GM18858 (cell line): ENCODE data around the gene EBF3.

Source experiments
- ATAC-seq: cut with Tn5 transposase; IDR thresholded peaks from one replicate; pipeline ENCODE4 v1.9.1; 2021; ENCODE audit not compliant: unreplicated experiment

EBF3 gene

DNA sequence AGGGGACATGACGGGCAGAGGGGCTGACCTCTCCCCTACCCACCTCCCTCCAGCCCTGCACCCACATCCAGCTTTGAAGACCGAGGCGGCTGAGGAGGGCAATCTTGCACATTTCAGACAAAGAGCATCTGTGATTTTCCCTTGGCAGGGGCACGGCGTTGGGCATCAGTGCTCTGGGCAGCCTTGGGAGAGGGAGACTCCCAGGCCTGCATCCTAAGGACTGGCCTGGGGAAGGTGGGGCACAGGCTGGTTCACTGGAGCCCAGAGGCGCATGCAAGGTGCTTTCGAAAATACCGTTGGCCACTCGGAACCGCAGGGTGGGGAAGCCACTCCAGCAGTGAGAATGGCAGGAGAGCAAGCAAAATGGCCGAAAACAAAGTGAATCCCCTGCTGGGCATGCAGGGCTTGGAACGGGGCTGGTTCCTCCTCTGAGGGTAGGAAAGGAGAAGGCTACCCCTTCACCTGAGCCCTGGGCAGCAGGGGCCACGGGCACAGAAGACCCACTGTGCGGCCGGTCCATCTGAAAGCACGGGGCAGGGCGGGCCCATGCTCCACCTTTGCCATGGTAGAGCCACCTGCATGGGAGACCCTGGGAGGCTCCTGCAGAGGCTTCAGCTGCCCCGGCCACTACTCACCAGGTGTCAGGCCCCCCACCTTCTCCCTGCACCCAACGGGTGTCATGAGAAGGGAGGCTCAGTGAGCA, 49.8 kb downstream of the EBF3 start:
- no peak for ATAC-seq

DNA sequence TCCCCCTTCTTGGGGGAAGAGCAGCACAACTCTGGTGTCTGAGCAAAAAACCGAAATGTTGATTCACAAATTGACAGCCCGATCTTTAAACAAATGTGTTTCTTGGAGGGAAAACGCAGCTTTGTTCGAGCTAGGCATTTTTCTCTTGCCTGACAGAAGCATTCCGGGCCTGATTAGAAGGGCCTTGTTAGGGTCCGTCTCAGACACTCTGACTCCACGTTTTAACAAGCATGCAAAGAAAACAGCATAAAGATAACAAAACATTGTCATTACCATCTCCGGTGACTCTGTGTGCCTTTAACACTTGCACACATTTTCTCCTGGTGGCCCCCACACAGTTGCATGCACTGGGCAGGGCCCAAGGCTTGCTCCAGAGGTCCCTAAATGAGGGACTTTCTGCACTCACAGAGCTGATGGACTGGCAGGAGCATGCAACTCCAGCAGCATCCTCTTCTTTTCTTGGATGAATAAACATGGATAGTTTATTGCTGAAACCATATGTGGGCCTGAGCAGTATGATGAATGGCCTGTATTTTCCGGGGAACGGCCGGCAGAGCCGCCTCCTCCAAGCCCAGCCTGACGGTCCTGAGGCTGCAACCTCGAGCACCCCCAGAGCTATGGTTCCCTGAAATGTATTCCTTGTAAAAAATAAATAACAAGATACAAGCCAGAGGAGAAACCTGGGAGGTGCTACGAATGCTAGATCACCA, 50.9 kb downstream of the EBF3 start:
- no peak for ATAC-seq

DNA sequence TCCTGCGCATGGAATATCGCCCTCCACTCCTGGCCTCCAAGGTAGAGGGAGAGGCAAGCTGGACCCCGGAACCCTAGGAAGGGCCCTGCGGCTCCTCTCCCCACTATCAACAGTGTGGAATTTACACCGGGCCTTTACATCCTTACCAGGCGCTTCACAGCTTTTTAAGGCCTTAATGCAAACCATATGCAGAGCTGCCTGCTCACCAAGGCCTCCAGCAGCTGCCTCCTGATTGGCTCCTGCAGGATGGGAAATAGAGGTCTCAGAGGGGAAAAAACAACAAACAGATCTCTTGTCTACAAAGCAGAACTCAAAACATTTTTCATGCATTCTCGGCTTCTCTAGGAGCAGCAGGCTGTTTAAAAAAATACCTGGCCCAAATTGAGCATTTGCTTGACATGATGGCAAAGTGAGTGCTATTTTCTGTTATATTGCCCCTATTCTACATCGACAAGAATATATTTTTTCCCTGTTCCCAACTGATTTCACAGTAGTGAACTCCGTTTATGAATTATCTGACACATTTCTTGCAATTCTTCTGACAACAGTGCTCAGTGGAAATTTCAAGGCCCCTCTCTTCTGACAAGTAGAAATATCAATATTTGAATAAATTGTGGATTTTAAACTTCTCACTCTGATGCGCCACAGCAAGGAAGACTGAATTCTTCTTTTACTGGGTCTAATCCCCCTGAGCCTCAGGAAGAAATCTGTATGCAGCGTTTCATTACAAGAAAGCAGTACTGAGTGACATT, 51.7 kb downstream of the EBF3 start:
- ATAC-seq: no peak

DNA sequence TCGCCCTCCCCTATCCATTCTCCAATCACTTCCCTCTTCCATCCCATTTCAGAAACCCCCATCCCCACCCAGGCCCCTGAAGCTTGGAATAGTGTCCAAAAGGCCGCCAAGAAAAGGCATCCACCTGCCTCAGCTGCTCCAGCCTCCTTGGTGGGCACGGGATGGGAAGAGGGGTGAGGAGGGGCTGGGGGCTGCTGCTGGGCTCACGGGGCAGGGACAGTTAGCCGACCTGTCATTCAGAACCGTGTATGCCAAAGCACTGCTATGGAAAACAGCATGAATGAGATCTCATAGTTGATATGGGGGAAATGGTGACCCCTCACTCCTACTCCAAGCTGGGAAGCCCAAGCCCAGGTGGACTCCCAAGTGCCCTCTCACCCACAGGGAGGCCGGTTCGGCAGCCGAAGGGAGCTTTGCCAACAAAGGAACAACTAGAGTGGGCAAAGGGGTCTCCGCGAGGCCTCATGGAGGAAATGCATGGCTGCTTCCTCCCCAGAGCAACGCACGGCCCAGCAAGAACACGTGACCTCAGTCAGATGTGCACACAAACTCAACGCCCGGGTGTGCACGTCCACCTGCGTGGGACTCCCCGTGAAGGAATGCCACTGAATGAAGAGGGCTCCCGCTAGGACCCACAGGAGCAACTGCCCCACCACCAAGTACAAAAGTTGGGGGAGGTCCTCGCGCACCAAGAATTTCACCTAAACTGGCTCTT, 52.5 kb downstream of the EBF3 start:
- no peak for ATAC-seq

DNA sequence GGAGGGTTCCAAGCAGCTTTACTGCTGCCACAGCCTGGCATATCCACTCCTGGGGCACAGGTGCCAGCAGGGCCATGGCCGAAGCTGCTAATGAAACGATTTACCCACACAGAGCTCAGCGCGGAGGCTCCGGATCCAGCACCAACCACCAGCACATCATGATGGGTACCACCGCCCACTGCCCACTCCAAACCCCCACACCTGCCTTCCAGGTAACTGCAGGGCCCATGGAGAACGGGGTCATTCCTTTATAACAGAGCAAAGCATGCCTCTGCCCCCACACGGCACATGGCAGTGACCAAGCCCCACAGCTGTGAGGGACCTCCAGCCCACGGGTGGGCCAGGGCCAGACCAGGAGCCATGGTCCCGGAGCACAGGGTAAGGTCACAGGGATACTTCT, 53.2 kb downstream of the EBF3 start:
- ATAC-seq: no peak

DNA sequence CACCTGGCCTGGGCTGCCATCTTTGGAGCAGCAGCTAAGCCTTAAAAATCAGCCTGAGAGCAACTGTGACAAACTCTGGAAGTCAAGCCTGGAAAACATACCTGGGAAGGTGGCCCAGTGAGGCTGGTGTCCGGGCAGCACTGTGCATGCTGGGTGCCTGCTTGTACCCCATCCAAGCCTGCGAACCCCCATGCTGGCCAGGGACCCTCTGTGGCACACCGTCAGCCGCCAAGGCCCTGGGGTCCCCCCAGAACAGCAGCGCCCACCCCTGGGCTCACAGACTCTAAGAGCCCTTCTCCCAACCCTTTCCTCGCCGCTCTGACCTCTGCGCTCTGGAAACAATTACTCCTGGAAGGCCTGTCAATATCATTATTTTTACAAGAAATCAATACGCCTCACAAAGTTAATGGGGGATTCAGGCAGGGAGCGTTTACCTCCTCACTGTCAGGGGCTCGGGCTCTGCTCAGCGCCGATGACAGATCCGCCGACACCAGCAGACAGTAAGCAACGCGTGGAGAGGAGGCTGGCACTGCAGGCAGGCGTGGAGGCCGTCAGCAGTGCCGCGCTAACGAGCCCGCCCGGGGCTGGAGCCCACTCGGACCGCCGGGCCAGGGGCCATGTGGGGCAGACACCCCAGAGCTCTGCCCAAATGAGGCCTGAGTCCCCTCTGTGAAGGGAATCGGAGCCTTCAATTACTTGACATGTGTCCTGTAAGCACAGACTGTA, 54.4 kb downstream of the EBF3 start:
- ATAC-seq: no peak

DNA sequence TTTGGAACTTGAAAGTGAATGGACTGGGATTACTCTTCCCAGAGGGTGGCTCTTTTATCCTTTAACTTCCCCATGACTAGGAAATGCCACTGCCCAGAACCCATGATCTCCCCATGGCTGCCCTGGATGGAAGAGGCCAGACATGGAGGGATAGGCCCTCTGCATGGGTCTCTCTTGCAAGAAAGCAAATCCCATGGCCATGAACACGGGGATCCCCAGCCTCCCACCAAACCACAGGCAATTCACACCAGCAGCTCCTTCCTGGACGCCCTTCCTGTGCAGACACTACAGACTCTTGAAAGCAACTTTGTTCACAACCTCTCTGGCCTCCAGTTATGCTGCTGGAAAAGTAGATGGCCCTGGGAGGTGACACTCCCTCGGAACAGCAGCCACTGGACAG, 55.0 kb downstream of the EBF3 start:
- no peak for ATAC-seq

DNA sequence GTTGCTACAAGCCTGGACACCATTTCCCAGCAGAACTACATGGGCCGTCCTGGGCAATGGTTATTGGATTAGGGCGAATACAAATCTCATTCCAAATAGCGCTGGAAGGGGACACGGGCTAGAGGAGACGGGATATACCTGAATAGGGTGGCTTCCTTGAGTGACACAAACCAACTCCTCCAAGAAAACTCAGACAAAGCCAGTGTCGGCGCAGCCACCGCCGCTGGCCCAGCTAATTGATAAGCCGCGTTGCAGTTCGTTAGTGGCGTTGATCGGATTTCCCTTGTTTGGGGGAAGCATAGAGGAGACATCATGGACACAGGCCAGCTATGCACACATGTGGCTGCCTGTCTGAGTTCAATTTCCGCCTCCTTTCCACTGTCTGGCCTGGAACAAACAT, 55.7 kb downstream of the EBF3 start:
- no peak for ATAC-seq

DNA sequence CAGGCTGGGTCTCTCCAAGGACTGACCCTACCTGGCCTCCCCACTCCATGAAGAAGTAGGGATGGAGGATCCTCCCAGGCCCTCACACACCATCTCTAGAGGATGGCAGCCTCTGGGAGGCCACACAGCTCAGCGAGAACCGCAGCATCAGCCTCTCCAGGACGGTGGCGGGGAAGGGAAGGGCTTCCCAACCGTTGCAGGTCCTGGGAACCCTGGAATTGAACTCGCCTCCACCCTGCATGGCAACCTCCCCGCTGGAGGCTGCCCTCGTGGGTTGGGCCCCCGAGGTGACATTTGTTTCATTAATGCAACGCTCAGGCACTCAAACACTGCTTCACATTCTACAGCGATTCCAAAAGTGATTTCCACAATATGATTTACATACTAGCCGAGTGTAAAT, 58.5 kb downstream of the EBF3 start:
- ATAC-seq: no peak

DNA sequence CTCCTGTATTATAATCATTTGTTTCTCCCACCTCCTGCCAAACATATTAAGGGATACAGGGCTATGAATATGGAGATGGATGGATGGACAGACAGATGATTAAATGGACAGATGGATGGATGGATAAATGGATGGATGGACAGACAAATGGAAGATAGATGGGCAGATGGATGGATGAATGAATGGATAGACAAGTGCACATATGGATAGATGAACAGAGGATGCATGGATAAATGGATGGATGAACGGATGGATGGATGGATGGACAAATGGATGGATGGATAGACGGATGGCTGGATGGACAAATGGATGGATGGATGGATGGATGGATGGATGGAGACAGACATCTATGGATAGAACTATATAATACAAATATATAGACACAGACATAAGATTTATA, 59.8 kb downstream of the EBF3 start:
- ATAC-seq: no peak

DNA sequence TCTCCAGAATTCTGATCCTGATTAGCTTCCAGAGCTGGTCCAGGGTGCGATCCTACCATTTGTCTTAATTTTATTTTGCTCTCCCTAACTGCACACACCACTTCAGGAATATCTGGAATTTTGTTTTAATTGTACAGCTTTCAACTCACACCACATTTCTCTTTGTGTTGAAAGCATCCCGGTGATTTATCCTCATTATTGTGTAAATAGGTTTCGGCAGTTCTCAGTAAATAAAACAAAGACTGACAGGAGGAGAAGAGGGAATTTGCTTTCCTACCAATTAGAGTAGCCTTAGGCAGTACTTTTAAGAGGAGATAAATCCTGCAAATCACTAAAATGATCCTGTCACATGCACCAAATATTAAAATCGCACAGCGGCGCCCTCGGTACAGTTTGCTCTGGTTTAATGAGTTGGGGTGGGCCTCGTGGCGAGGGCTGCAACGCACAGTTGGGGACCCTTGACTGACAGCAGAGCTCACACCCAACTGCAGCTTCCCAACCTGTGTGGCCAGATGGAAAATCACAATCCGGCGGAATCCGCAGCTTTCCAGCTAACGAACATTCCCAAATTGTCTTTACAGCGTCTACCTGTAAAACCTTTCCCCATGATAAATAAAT, 62.6 kb downstream of the EBF3 start:
- ATAC-seq: no peak

DNA sequence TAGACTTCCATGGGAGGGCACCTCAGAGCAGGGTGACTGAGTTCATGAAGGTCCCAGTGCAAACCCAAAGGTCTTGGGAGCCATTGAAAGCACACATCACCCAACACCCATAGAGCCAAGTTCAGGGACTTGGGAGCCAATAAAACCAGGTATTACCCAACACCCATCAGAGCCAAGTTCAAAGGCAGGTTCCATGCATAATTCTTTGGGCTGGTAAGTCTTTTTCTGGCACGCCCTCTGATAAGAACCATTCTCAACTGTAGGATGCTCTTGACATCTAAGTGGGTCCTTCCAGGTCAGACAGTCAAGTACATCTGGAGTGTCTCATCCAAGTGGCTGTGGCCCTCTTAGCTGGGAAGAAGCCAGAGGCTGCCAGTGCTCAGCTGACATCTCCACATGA, 63.2 kb downstream of the EBF3 start:
- no peak for ATAC-seq

DNA sequence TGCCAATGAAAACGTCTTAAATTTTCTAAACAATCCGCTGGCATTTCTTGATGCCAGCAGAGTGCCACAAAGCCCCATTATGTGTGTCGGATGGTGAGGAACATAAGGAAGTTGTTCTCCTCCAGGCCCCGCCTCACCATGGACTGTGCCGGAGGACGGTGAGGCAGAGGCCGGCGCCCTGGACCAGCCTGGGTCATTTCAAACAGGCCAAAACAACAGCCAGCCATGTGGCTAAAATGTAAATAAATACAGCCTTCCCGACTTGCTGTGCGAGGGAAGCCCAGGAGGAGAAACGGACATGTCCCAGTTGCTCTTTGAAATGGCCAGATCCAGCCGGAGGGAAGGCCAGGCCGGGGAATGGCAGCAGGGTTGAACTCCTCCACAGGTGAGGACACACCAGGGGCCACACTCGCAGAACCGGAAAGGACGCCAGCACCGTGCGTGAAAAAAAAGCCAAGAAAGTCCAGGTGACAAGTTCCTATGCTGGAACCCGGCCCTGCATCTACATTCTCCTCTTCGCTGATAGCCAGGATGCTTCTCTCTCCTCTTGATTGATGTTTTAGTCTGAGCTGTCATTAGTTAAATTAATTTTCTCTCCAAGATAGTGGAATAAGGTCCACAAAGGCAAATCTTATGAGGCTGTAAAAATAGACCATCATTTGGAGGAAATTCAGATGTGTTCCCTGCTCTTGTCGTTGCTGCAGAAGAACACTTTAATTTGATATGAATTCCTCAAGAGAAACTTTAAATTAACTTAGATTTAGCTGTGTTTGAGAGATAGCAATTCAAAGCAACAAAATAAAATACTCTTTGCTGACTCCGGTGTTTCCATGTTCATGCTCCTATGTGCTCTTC, 64.6 kb downstream of the EBF3 start:
- no peak for ATAC-seq

DNA sequence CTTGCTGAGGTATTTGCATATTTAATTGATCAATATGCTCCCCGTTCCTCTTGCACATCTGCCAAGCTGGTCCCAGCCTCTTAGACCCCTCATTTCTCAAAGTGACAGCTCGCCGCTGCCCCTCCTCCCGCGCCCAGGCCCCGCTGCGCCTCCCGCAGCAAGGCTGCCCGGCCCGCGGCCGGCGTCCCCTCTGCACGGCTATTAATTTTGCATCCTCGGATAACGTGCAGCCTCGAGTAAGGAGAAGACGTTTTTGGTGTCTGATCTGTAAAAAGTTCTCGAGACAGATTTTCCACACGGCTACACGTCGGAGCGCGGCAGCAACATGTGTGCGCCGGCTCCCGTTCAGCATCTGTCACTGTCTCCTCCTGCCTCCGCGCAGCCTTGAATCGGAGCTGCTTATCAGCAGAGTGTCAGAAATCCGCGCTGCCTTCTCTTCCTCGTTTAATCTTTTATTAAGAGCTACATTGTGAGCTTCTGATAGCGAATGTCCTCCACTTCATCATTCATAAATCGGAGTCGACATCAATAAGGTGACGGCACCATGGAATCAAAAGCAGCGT, 65.3 kb downstream of the EBF3 start:
- ATAC-seq: no peak

DNA sequence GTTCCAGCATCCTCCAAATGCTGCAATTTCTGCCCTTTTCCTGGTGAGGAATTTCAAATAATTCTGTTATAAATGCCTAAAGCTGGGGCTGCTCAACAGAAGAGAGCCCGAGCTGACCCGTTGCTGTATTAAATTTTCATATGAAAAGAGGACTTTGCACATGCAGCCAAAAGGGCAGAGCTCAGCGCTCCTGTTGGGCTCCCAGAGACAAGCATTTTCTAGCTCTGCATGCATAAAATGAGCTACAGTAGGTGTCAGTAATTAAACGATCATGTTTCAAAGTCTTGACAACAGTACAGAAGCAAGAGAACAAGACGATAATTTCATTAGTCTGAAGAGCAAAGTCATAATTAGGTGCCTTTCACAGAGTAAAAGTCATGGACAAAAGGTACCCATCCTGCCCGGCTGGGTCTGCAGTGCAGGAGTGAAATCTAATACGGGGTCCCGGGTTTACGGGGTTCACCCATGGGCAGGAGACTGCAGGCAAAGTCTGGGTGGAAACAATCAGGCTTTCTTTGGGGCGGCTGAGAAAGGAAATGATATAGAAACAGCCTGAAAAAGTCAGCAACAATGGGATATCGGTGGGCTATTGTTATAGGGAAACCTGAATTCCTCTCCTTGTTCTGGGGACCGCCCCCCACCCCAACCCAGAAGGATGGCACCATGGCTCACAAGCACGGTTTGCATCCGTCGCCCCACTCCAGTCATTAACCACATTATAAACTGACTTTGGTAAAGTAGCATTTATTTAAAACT, 66.0 kb downstream of the EBF3 start:
- no peak for ATAC-seq

DNA sequence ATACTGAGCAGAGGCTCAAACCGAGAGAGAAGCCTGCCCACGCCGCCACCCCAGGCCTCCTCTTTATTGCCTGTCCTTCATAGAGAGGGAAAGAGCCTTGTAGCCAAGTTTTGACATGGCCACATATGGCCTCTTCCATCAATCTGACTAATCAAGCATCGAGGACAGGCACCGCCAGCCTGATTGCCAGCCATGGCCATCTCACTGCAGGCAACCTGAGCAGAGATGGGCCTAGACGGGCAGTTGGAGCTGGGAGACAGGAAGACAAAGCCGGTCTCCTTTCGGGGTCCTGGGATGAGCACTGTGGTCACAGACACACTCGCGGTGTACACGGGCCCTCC, 67.2 kb downstream of the EBF3 start:
- ATAC-seq: no peak

DNA sequence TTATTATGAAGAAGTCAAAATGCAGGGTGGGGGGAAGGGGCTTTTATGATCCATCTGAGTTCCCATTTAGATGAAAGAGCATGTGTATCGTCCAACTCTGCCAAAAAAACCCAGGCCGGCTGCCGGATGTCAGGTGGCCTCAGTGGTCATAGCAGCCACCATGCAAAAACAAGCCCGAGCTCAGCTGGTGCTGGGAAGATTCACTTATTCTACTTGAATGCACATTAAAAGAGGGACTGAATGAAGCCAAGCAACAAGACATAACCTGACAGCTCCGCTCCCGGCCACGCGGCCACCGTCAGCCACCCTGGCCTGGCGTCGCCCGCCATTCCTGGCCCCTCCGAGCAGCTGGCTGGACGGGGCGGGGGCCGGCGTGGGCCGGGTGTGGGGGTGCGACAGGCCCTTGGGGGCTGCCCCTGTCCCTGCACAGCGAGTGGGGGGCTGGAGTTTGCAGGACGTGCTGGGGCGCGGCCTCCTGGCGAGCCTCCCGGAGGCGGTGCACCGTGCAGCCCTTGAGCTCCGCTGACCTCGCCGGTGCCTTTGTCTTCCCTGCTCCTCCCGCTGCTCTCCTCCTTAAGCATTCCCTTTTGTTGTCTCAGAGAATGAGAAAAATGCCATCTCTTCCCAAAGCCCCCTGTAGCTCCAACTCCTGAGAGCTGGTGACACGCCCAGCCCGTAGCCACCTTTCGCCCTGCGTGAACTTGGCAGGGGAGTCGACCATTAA, 67.8 kb downstream of the EBF3 start:
- ATAC-seq: no peak

DNA sequence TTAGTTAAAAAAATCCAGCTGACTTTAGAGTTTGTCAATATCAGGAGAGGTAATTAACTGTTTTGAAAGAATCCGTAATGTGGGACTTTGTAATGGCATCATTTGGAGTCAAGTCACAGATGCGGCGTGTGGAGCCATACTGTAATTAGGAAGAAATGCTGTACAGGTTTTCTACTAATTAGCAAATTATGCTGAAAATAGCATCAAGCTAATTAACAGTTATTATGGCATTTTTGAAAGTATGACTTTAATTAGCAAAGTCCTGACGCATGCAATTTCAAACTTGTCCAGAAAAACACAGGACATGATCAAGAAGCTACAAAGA, 68.3 kb downstream of the EBF3 start:
- ATAC-seq: no peak
